Measurements from ENCODE around the gene MRPL18. TPM values are rescaled to one million over a fixed set of nuclear protein-coding genes. Genes with fewer than 3 reads are reported as not detected.

Gene MRPL18
- total and polyA plus RNA-seq, 2 of the 8 experiments (the other 6 are each of a cell fraction or from before 2014, with no cell fraction given) = 58.7 to 79.8 TPM

DNA sequence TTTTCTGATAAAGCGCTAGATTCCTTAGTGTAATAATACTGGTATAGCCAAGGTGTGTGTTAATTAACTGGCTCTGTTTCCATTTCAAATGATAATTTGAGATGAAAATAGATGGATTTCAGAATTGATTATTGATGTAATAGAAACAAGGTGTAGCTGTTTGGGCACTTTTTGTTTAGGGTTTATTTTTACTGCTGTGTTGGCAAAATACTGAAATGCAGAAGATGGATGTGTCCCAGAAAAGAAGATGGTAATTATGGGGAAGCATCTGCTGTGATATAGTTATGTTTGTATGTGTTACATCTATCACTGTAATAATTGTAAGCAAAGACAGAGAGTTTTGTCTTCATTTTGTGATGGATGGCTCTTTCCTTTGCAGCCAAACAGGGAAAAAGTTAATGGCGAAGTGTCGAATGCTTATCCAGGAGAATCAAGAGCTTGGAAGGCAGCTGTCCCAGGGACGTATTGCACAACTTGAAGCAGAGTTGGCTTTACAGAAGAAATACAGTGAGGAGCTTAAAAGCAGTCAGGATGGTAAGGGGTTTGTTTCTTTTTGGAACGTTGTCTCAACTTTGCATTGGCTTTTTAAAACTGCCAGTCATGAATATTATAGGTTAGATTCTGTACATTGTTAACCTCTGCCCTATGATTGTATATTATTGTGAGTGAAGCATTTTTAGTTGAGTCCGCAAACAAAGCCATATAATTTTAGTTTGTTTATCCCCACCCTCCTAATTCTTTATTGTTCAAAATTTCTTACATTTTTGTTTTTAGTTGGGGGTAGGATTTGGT is 37.0 kb upstream of the MRPL18 start:
- H3K36me3 ChIP-seq (ENCODE audit: control insufficient read depth in 2 of 4, insufficient read depth in 4 of 4, low read length in 3 of 4) = peaks cover 22 to 88% (median 62%) of the 10 kb centered on the region in 4 experiments

More for the DNA sequence above, 37.0 kb upstream of the MRPL18 start:
- H4K8ac ChIP-seq (ENCODE audit: extremely low read depth, insufficient read depth, low read length) = no peak overlapping the region
- no peak overlapping the region for H3K9ac ChIP-seq (replicated peaks in 1 of 4; ENCODE audit: extremely low read depth in 1 of 4, low read depth in 3 of 4, low read length in 3 of 4)
- no peak overlapping the region for H3K14ac ChIP-seq (ENCODE audit: insufficient read length)
- no peak overlapping the region for H2BK12ac ChIP-seq (ENCODE audit: low read depth, low read length)
- no peak overlapping the region for H3K4me3 ChIP-seq (ENCODE audit: extremely low read depth in 1 of 4, insufficient read depth in 2 of 4, low read depth in 3 of 4, low read length in 4 of 4)
- peaks cover 4 to 10% of the 10 kb centered on the region in 2 experiments for H4K20me1 ChIP-seq (replicated peaks in 1 of 2; ENCODE audit: control insufficient read depth in 1 of 2, insufficient read depth in 2 of 2, low read length in 2 of 2)
- H2BK15ac ChIP-seq (ENCODE audit: low read length) = no peak overlapping the region
- no peak overlapping the region for H2BK120ac ChIP-seq (replicated peaks; ENCODE audit: low read depth, low read length)
- WGBS, 2 experiments (ENCODE audit: extremely low coverage in 1 of 2, insufficient coverage in 1 of 2, insufficient read length in 1 of 2, insufficient replicate concordance in 2 of 2, low coverage in 1 of 2, low lambda C conversion rate in 2 of 2, missing lambda C conversion rate in 1 of 2) = 89% methylated on average over 6 of the region's 6 CpGs; no CpG with 5 or more reads in 1 of the 2 experiments
- FAIRE-seq (no peak), DNase-seq (ENCODE audit: low read depth in 1 of 2, low spot score in 2 of 2) (no peak)
- TF ChIP-seq, protein P1, sequence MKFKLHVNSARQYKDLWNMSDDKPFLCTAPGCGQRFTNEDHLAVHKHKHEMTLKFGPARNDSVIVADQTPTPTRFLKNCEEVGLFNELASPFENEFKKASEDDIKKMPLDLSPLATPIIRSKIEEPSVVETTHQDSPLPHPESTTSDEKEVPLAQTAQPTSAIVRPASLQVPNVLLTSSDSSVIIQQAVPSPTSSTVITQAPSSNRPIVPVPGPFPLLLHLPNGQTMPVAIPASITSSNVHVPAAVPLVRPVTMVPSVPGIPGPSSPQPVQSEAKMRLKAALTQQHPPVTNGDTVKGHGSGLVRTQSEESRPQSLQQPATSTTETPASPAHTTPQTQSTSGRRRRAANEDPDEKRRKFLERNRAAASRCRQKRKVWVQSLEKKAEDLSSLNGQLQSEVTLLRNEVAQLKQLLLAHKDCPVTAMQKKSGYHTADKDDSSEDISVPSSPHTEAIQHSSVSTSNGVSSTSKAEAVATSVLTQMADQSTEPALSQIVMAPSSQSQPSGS (IDR thresholded peaks at IDR 0.05; ENCODE audit: low read length) = no peak
- no peaks in the 10 kb centered on the region for H3K9me3 ChIP-seq (ENCODE audit: insufficient read depth in 2 of 2, low read depth in 1 of 2, low read length in 1 of 2)
- POLR2A ChIA-PET (ENCODE audit: partially characterized antibody) = interaction anchor here (0.7 to 2.8 kb wide), 4 partner anchors 8 to 28 kb away, joined by 3 to 10 read pairs (median 3); partner anchors contain the start of gene ACAT2
- H3K79me2 ChIP-seq (ENCODE audit: control insufficient read depth in 1 of 2, insufficient read depth in 2 of 2, low read length in 2 of 2) = peaks cover 0 to 7% of the 10 kb centered on the region in 2 experiments; a peak in 2 of 4 replicates
- no peaks in the 10 kb centered on the region for H3K27me3 ChIP-seq (replicated peaks in 1 of 4; ENCODE audit: control insufficient read depth in 3 of 4, extremely low read depth in 1 of 4, insufficient read depth in 3 of 4, low read length in 3 of 4)
- no peak overlapping the region for H3K56ac ChIP-seq (replicated peaks; ENCODE audit: insufficient read length, low read depth, low read length)
- H2BK20ac ChIP-seq (ENCODE audit: low read length) = no peak overlapping the region
- no peak overlapping the region for H3K4ac ChIP-seq (replicated peaks; ENCODE audit: insufficient read length, low read depth, low read length)
- H4K91ac ChIP-seq (replicated peaks; ENCODE audit: insufficient read length, low read length) = no peak overlapping the region
- CTCF ChIA-PET (ENCODE audit: partially characterized antibody) = interaction anchor here (0.7 kb wide), 1 partner anchor 666 kb away, joined by 8 read pairs; no protein-coding TSS in a partner anchor
- H4K5ac ChIP-seq (ENCODE audit: insufficient read length, low read depth, low read length) = no peak overlapping the region
- H3K4me2 ChIP-seq (ENCODE audit: insufficient read depth in 1 of 2, low read depth in 2 of 2, low read length in 2 of 2) = no peak overlapping the region
- no peak overlapping the region for H2AFZ ChIP-seq (ENCODE audit: low read length)
- H3K23me2 ChIP-seq (ENCODE audit: low read depth, low read length) = no peaks in the 10 kb centered on the region
- no peak overlapping the region for H2AK5ac ChIP-seq (ENCODE audit: low read depth, low read length)
- no peaks in the 10 kb centered on the region; the same call in 1 of the 2 replicates for H3K79me1 ChIP-seq (ENCODE audit: low read depth, low read length)
- H3K27ac ChIP-seq (ENCODE audit: low read depth, low read length) = no peak overlapping the region
- no peak overlapping the region for H2BK5ac ChIP-seq (ENCODE audit: low read depth, low read length)
- no peak overlapping the region for H3K23ac ChIP-seq (ENCODE audit: insufficient read length)
- no peaks in the 10 kb centered on the region for H3K4me1 ChIP-seq (replicated peaks in 1 of 4; ENCODE audit: control insufficient read depth in 3 of 4, insufficient read depth in 4 of 4, low read length in 3 of 4)
- H3K18ac ChIP-seq (ENCODE audit: extremely low read depth, low read length) = no peak overlapping the region

Measured in H1 (cell line).